Lung (tissue), 12 donors: ENCODE results near the gene POLR2I. TPM values are rescaled to one million over a fixed set of nuclear protein-coding genes. Genes with fewer than 3 reads are reported as not detected.

Experiments
- ATAC-seq: fragments of 200-7000 bp; cut with Tn5 transposase; one replicate; pipeline ENCODE4 v1.9.1; 2020; ENCODE audit warnings: moderate number of reproducible peaks; ENCODE audit not compliant: insufficient read depth, low FRiP score
- DNase-seq, 3 donors: peaks; one replicate each; pipeline ENCODE4 v3.0.0-alpha.2; 2013 to 2017
- H3K27ac ChIP-seq, 2 donors: one replicate each; pipeline ENCODE4 v1.5.1; 2013; ENCODE audit warnings: mild to moderate bottlenecking in 2 of 2, moderate library complexity in 2 of 2, control low read depth in 1 of 2, inconsistent platforms in 1 of 2, low read depth in 1 of 2, low read length in 1 of 2
- H3K27me3 ChIP-seq, 3 donors: one replicate each; pipeline ENCODE4 v1.5.1; 2013; ENCODE audit warnings: low read length in 2 of 3; ENCODE audit not compliant: control insufficient read depth in 3 of 3, insufficient read depth in 3 of 3
- H3K36me3 ChIP-seq, 4 donors: one replicate each; pipeline ENCODE4 v1.5.1; 2013; ENCODE audit warnings: low read length in 4 of 4, mild to moderate bottlenecking in 1 of 4, moderate library complexity in 1 of 4; ENCODE audit not compliant: control insufficient read depth in 4 of 4, insufficient read depth in 4 of 4
- H3K4me1 ChIP-seq, 5 donors: one replicate each; pipeline ENCODE4 v1.5.1; 2013; ENCODE audit warnings: low read length in 5 of 5, mild to moderate bottlenecking in 2 of 5, moderate library complexity in 1 of 5; ENCODE audit not compliant: control insufficient read depth in 5 of 5, insufficient read depth in 5 of 5
- H3K4me3 ChIP-seq: one replicate; pipeline ENCODE4 v1.5.1; 2013; ENCODE audit warnings: mild to moderate bottlenecking, control low read depth, moderate library complexity
- H3K9ac ChIP-seq, 2 donors: one replicate each; pipeline ENCODE4 v1.5.1; 2013; ENCODE audit warnings: low read length in 2 of 2, control low read depth in 1 of 2; ENCODE audit not compliant: insufficient read depth in 1 of 2
- H3K9me3 ChIP-seq, 4 donors: one replicate each; pipeline ENCODE4 v1.5.1; 2013; ENCODE audit warnings: low read length in 3 of 4, mild to moderate bottlenecking in 1 of 4, moderate library complexity in 1 of 4; ENCODE audit not compliant: control insufficient read depth in 4 of 4, insufficient read depth in 3 of 4
- WGBS, 2 donors: extraction: QIAGEN DNeasy Blood & Tissue Kit; methylation state at CpG; one replicate each; pipeline ENCODE4 v1.1.7; 2013; 5-methylcytosine and 5-hydroxymethylcytosine counted together
- polyA plus RNA-seq, 2 donors: library from polyadenylated mRNA; stranded (reverse); fragments of 200-250 nt; gene quantifications; one replicate each; pipeline ENCODE4 v1.2.1, GENCODE V29; 2013
- total RNA-seq, 2 donors: library from RNA; depleted of rRNA in 1 of 2; stranded (reverse); fragments of >200 nt in 1 of 2; gene quantifications; one replicate each; pipeline ENCODE4 v1.2.1, GENCODE V29; 2014 to 2021
- TF ChIP-seq, protein P1 (sequence below): IDR thresholded peaks from 2 replicates; pipeline ENCODE4 v1.5.1; 2012; ENCODE audit warnings: mild to moderate bottlenecking; ENCODE audit errors: control extremely low read depth, extremely low read depth
- donor health status: control.
- donor health status: control.
- donor health status: Bipolar disorder and iron deficiency.
- donor health status: healthy.
- donor health status: DM: yes; HTN: yes; CAD: no.

Gene POLR2I
- total and polyA plus RNA-seq, 4 donors = 65.1 to 101 (median 89.9) TPM

DNA sequence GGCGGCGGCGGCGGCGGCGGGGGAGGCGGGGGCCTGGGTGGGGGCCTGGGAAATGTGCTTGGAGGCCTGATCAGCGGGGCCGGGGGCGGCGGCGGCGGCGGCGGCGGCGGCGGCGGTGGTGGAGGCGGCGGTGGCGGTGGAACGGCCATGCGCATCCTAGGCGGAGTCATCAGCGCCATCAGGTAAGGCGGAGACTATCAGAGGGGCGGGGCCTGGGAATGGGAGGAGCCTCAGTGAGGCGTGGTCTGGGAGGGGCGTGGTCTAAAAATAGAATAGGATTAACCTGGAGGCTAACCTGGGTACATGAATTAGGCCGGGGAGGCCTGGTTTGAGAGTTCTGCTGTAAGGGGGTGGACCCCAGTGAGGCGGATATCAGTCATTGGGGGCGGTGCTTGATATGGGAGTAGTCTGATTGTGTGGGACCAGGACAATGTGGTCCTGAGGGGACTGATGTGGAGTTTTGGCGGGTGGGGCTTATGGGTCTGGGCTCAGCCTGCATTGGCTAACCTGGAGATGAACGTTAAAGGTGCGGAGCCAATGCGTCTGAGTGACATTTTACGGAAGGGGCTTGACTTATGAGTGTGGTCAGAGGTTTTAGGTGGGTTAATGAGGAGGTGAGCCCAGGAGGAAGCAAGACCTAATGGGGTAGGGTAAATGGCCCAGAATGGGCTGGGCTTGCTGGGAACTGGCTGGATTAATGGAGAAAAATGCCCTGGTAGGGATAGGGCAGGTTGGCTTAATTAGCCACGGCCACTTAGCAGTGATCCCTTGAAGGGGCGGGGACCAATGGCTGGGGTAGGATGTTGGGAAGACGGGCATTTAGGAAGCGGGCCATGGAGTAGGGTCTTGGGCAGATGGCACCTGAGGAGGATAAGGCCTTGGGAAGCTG is 26.6 kb upstream of the POLR2I start:
- Histone ChIP-seq H3K36me3 (peaks cover 13 to 28% (median 26%) of the 10 kb centered on the region in 4 donors), H3K9ac (no peak overlapping the region), H3K4me1 (peaks cover 0 to 7% (median 4%) of the 10 kb centered on the region in 5 donors), H3K27me3 (no peaks in the 10 kb centered on the region), H3K4me3 (peak overlapping the region; percentile 88), H3K27ac (peak overlapping the region; percentile 98 to 99), H3K9me3 (no peaks in the 10 kb centered on the region)
- DNase-seq (peak; percentile 78 to 87 (median 83)), ATAC-seq (peak; percentile 82)
- TF ChIP-seq, protein P1, sequence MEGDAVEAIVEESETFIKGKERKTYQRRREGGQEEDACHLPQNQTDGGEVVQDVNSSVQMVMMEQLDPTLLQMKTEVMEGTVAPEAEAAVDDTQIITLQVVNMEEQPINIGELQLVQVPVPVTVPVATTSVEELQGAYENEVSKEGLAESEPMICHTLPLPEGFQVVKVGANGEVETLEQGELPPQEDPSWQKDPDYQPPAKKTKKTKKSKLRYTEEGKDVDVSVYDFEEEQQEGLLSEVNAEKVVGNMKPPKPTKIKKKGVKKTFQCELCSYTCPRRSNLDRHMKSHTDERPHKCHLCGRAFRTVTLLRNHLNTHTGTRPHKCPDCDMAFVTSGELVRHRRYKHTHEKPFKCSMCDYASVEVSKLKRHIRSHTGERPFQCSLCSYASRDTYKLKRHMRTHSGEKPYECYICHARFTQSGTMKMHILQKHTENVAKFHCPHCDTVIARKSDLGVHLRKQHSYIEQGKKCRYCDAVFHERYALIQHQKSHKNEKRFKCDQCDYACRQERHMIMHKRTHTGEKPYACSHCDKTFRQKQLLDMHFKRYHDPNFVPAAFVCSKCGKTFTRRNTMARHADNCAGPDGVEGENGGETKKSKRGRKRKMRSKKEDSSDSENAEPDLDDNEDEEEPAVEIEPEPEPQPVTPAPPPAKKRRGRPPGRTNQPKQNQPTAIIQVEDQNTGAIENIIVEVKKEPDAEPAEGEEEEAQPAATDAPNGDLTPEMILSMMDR = no peak
- 22 to 28% methylated on average over 34 to 42 of the region's 42 CpGs for WGBS, 2 donors

DNA sequence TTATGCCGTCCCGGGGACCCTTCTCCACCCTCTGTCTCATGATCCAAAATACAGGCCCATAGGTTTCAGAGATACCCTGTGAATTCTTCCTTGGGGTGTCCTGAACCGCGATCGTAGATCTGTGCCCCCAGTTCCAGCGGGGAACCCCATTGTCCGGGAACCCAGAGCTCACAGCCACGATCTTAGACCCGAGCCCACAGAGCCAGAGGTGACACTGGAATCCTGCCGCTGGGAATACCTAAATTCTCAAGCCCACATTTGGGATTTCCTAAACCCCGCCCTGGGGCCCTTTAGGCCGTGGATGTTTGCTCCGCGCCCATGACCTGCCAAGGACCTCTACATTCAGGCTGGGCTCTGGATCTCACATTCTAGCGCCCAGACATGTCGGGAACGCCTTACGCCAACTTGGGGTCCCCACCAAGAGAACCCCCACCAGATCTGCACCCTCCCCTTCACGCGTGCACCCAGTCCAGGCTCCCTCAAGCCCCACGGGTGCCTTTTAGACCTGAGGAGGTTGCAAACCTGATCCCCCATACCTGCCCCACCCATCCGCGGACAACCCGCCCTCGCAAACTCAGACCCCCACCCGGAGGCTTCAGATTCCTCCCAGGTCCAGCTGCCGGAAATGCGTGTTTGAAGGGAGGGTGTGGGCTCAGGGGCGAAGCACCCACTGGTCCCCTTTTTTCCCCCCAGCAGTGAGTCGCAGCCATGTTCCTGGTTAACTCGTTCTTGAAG is 25.8 kb upstream of the POLR2I start:
- Histone ChIP-seq H3K4me3 (peak overlapping the region; percentile 88), H3K4me1 (peaks cover 0 to 7% (median 4%) of the 10 kb centered on the region in 5 donors), H3K27me3 (no peaks in the 10 kb centered on the region), H3K27ac (peak overlapping the region; percentile 98 to 99), H3K9ac (peak overlapping the region; percentile 87 to 95), H3K36me3 (peaks cover 8 to 20% (median 18%) of the 10 kb centered on the region in 4 donors), H3K9me3 (no peaks in the 10 kb centered on the region)
- TF ChIP-seq, protein P1 = no peak
- 0% methylated on average over 31 of the region's 31 CpGs for WGBS, 2 donors
- ATAC-seq = peak; percentile 14
- DNase-seq = peak; percentile 71 to 74 (median 73)

DNA sequence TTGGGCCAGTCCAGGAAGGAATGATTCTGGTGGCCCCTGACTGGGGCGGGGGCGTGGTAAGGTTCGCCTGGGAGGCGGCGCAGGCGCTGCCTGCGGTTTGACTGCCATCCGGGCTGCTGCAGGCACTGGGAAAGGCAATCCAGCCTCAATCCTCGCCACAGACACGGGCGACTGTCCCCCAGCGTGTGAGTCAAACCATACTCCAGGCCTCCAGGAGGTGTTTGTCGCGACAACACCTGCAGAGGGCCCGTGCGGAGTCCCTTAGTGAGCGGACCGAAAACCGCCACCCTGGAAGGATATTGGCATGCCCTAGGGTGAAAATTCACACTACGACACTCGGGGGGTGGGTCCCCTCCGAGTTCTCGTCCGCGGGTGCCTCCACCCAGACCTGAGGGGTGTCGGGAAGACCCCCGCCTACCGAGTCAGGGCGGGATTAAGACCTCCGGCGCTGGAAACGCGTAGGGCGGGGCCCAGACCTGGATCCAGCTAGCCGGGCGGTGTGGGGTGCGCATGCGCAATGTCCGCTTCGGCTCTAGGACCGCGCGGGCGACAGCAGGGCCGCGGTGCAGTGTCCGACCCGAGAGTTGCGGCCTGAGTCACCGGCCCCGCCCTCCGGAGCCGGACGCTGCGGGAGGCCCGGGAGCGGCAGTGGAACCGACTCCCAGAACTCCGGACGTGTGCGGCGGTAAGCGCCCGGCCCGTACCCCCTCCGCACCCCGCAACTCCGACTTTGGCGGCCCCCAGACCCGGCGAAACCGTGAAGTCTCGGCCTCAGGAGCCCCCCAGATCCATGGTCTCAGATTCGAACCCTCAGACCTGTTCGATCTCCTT is 25.0 kb upstream of the POLR2I start, which contains the start of gene CAPNS1:
TSS of gene CAPNS1 (plus strand) at position 594 of the 831 bp plus-strand sequence. CDS start 946 bp downstream, outside the sequence.
- ATAC-seq = peak; percentile 88
- WGBS, 2 donors = 0% methylated on average over 65 to 75 of the region's 75 CpGs
- H3K4me3 ChIP-seq = peak within 1 kb of the TSS; percentile 88
- TF ChIP-seq, protein P1 = no peak
- peak within 1 kb of the TSS; percentile 96 to 97 for H3K9ac ChIP-seq
- no peaks in the 10 kb centered on the region for H3K27me3 ChIP-seq
- H3K4me1 ChIP-seq = peaks cover 0 to 7% (median 4%) of the 10 kb centered on the region in 5 donors
- H3K27ac ChIP-seq = peak within 1 kb of the TSS; percentile 98 to 99
- H3K36me3 ChIP-seq = peaks cover 8 to 19% (median 16%) of the 10 kb centered on the region in 4 donors
- H3K9me3 ChIP-seq = no peaks in the 10 kb centered on the region
- peak; percentile 98 to 99 (median 98) for DNase-seq
